HepG2 (cell line): Measurements from ENCODE around the gene CPXM1. TPM values are rescaled to one million over a fixed set of nuclear protein-coding genes. Genes with fewer than 3 reads are reported as not detected.
A peak's percentile ranks its signal among the peaks of the same experiment; 100 is the strongest.

ENCODE experiments used
- BRD4 ChIP-seq: sonication (generic); formaldehyde crosslinking; IDR thresholded peaks from 2 replicates; pipeline ENCODE4 v1.4.0; 2020; ENCODE audit warnings: missing genetic modification reagents
- DNMT3B ChIP-seq: conservative IDR thresholded peaks from 2 replicates; pipeline ENCODE4 v1.6.1; 2016; ENCODE audit warnings: missing biosample characterization, control low read depth
- HMGXB4 ChIP-seq, 2 experiments: sonication (generic) in 1 of 2; formaldehyde crosslinking in 1 of 2; IDR thresholded peaks; 2 replicates each; pipeline versions ENCODE4 v1.4.0 to v1.6.1; 2018 to 2020; ENCODE audit warnings: missing genetic modification reagents in 2 of 2, borderline replicate concordance in 1 of 2, low read depth in 1 of 2, mild to moderate bottlenecking in 1 of 2, missing biosample characterization in 1 of 2
- HNF4G ChIP-seq, 2 experiments: sonication (generic) in 1 of 2; formaldehyde crosslinking in 1 of 2; IDR thresholded peaks; 2 replicates each; pipeline versions ENCODE4 v1.4.0 to v1.6.1; 2011 to 2020; ENCODE audit warnings: borderline replicate concordance in 2 of 2, low read depth in 2 of 2, mild to moderate bottlenecking in 2 of 2, low read length in 1 of 2, missing genetic modification reagents in 1 of 2, moderate library complexity in 1 of 2
- MAFF ChIP-seq: IDR thresholded peaks from 2 replicates; pipeline ENCODE4 v1.6.1; 2011; ENCODE audit warnings: low read depth, low read length, improper control_type of control experiment
- MAX ChIP-seq: IDR thresholded peaks from 2 replicates; pipeline ENCODE4 v1.6.1; 2012; ENCODE audit warnings: inconsistent platforms
- PCBP1 ChIP-seq: fragments of 200-400 bp; formaldehyde crosslinking; IDR thresholded peaks from 2 replicates; pipeline ENCODE4 v1.6.1; 2017; ENCODE audit warnings: mild to moderate bottlenecking, low read depth, low read length, borderline replicate concordance
- RFXANK ChIP-seq: IDR thresholded peaks from 2 replicates; pipeline ENCODE4 v1.6.1; 2016
- SRY ChIP-seq: sonication (generic); formaldehyde crosslinking; IDR thresholded peaks from 2 replicates; pipeline ENCODE4 v1.8.0; 2022; ENCODE audit warnings: mild to moderate bottlenecking, missing genetic modification reagents
- TAF15 ChIP-seq: fragments of 200-400 bp; formaldehyde crosslinking; IDR thresholded peaks from one replicate; pipeline ENCODE4 v1.6.1; 2018; ENCODE audit warnings: mild to moderate bottlenecking, low read depth, low read length; ENCODE audit not compliant: poor library complexity, severe bottlenecking
- TBX2 ChIP-seq: sonication (generic); formaldehyde crosslinking; IDR thresholded peaks from 2 replicates; pipeline ENCODE4 v1.5.0; 2020; ENCODE audit warnings: missing genetic modification reagents, mild to moderate bottlenecking, borderline replicate concordance
- WIZ ChIP-seq: sonication (generic); formaldehyde crosslinking; IDR thresholded peaks from 2 replicates; pipeline ENCODE4 v1.5.1; 2020; ENCODE audit warnings: mild to moderate bottlenecking, missing genetic modification reagents
- ZBTB21 ChIP-seq: sonication (generic); formaldehyde crosslinking; IDR thresholded peaks from 2 replicates; pipeline ENCODE4 v1.4.0; 2020; ENCODE audit warnings: missing genetic modification reagents
- ZFP36L2 ChIP-seq: sonication (generic); formaldehyde crosslinking; IDR thresholded peaks from 2 replicates; pipeline ENCODE4 v1.4.0; 2020; ENCODE audit warnings: missing genetic modification reagents
- ZFP37 ChIP-seq: sonication (generic); formaldehyde crosslinking; IDR thresholded peaks from 2 replicates; pipeline ENCODE4 v1.4.0; 2020; ENCODE audit warnings: missing genetic modification reagents, borderline replicate concordance
- ZNF10 ChIP-seq: sonication (generic); formaldehyde crosslinking; IDR thresholded peaks from 2 replicates; pipeline ENCODE4 v1.4.0; 2020; ENCODE audit warnings: mild to moderate bottlenecking, low read depth, missing genetic modification reagents, borderline replicate concordance
- ZNF235 ChIP-seq: sonication (generic); formaldehyde crosslinking; IDR thresholded peaks from 2 replicates; pipeline ENCODE4 v1.8.1; 2023; ENCODE audit warnings: mild to moderate bottlenecking, missing genetic modification reagents, borderline replicate concordance
- ZNF468 ChIP-seq: sonication (generic); formaldehyde crosslinking; IDR thresholded peaks from 2 replicates; pipeline ENCODE4 v1.8.0; 2022; ENCODE audit warnings: mild to moderate bottlenecking, moderate library complexity, missing genetic modification reagents
- ZNF558 ChIP-seq: sonication (generic); formaldehyde crosslinking; IDR thresholded peaks from 2 replicates; pipeline ENCODE4 v1.9.0; 2022; ENCODE audit warnings: mild to moderate bottlenecking, missing genetic modification reagents, borderline replicate concordance
- ZNF567 ChIP-seq: sonication (generic); formaldehyde crosslinking; IDR thresholded peaks from 2 replicates; pipeline ENCODE4 v1.8.1; 2023; ENCODE audit warnings: mild to moderate bottlenecking, missing genetic modification reagents, borderline replicate concordance
- ZNF672 ChIP-seq: sonication (generic); formaldehyde crosslinking; IDR thresholded peaks from 2 replicates; pipeline ENCODE4 v1.8.1; 2022; ENCODE audit warnings: missing genetic modification reagents
- ZNF703 ChIP-seq: sonication (generic); formaldehyde crosslinking; IDR thresholded peaks from 2 replicates; pipeline ENCODE4 v1.5.1; 2020; ENCODE audit warnings: missing genetic modification reagents, mild to moderate bottlenecking, moderate library complexity, borderline replicate concordance
- ZNF720 ChIP-seq: sonication (generic); formaldehyde crosslinking; IDR thresholded peaks from 2 replicates; pipeline ENCODE4 v1.4.0; 2020; ENCODE audit warnings: missing genetic modification reagents
- ZNF773 ChIP-seq: sonication (generic); formaldehyde crosslinking; IDR thresholded peaks from 2 replicates; pipeline ENCODE4 v1.4.0; 2020; ENCODE audit warnings: missing genetic modification reagents, borderline replicate concordance
- ZNF784 ChIP-seq: sonication (generic); formaldehyde crosslinking; IDR thresholded peaks from 2 replicates; pipeline ENCODE4 v1.5.1; 2020; ENCODE audit warnings: missing genetic modification reagents, mild to moderate bottlenecking, borderline replicate concordance
- ZNF788 ChIP-seq: sonication (generic); formaldehyde crosslinking; IDR thresholded peaks from 2 replicates; pipeline ENCODE4 v1.5.0; 2020; ENCODE audit warnings: mild to moderate bottlenecking, missing genetic modification reagents, borderline replicate concordance
- polyA plus RNA-seq, 8 experiments: library from polyadenylated mRNA; depleted of rRNA in 3 of 8; stranded (reverse) in 7 of 8; unstranded in 1 of 8; fragments of >200 nt; fragmentation: Illumina TruSeq in 4 of 8; extraction: Trizol in 4 of 8; gene quantifications; 2 replicates each; pipeline versions ENCODE4 v1.2.1 to v1.2.3, GENCODE V29; 2011 to 2016; ENCODE audit warnings: low read depth in 4 of 8, missing spikeins in 1 of 8, mixed read lengths in 1 of 8; ENCODE audit not compliant: insufficient read depth in 1 of 8
- total RNA-seq, 5 experiments: library from RNA; depleted of rRNA; stranded (reverse); fragments of >200 nt; fragmentation: Illumina TruSeq; extraction: Trizol; gene quantifications; 2 replicates each; pipeline ENCODE4 v1.2.3, GENCODE V29; 2016; ENCODE audit warnings: low read depth in 1 of 5
- TF ChIP-seq, protein P1 (sequence below): fragments of 450-650 bp; IDR thresholded peaks from 2 replicates; pipeline ENCODE4 v1.6.1; 2017

CPXM1 gene
- total and polyA plus RNA-seq, 2 of the 13 experiments (the other 11 are each of a cell fraction or from before 2014, with no cell fraction given) = 0.07 TPM; not detected in 1

GRCh38 chr20:2840967-2841531, 40.6 kb upstream of the CPXM1 start (continued):
- TF ChIP-seq ZNF784 (CRISPR knock-in tag) (no peak), WIZ (no peak), ZNF567 (CRISPR knock-in tag) (0 out of 2 replicates have a peak, but pooled peaks have one; percentile 11), ZFP37 (CRISPR knock-in tag) (no peak), PCBP1 (no peak), ZNF773 (CRISPR knock-in tag) (no peak), TBX2 (CRISPR knock-in tag) (no peak), RFXANK (CRISPR knock-in tag) (no peak), ZNF672 (CRISPR knock-in tag) (no peak), ZNF235 (CRISPR knock-in tag) (0 out of 2 replicates have a peak, but pooled peaks have one; percentile 36), HMGXB4 (CRISPR knock-in tag; IDR thresholded peaks at IDR 0.05; ENCODE audit: borderline replicate concordance in 1 of 2, low read depth in 1 of 2) (peak in 1 of 2 experiments; percentile 27; a peak in 1 of 4 replicates), ZFP36L2 (no peak), HNF4G (IDR thresholded peaks at IDR 0.05; ENCODE audit: borderline replicate concordance, low read depth, low read length) (no peak), HNF4G (CRISPR knock-in tag; IDR thresholded peaks at IDR 0.05; ENCODE audit: borderline replicate concordance, low read depth) (no peak), SRY (no peak), TAF15 (no peak), ZNF10 (CRISPR knock-in tag) (no peak), DNMT3B (no peak), ZNF558 (CRISPR knock-in tag) (no peak), MAFF (no peak), ZNF703 (CRISPR knock-in tag) (no peak), ZNF788 (CRISPR knock-in tag) (no peak; the same call in 1 of the 2 replicates), ZNF720 (CRISPR knock-in tag) (no peak), ZBTB21 (no peak; the same call in 1 of the 2 replicates), BRD4 (CRISPR knock-in tag) (no peak), ZNF468 (CRISPR knock-in tag) (no peak), MAX (no peak; the same call in 1 of the 2 replicates)
- TF ChIP-seq, protein P1, sequence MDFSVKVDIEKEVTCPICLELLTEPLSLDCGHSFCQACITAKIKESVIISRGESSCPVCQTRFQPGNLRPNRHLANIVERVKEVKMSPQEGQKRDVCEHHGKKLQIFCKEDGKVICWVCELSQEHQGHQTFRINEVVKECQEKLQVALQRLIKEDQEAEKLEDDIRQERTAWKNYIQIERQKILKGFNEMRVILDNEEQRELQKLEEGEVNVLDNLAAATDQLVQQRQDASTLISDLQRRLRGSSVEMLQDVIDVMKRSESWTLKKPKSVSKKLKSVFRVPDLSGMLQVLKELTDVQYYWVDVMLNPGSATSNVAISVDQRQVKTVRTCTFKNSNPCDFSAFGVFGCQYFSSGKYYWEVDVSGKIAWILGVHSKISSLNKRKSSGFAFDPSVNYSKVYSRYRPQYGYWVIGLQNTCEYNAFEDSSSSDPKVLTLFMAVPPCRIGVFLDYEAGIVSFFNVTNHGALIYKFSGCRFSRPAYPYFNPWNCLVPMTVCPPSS = no peak
